ENCODE measurements around the gene ANKS1B.
"Not testable (repeated sequence)": the region's sequence is repeated elsewhere in the genome, so short reads cannot be mapped to it uniquely, and the experiment has no call there.

ANKS1B gene

GRCh38 chr12:99035803-99036202 lies 948.9 kb downstream of the ANKS1B start:
- no peak for DNase-seq

DNA sequence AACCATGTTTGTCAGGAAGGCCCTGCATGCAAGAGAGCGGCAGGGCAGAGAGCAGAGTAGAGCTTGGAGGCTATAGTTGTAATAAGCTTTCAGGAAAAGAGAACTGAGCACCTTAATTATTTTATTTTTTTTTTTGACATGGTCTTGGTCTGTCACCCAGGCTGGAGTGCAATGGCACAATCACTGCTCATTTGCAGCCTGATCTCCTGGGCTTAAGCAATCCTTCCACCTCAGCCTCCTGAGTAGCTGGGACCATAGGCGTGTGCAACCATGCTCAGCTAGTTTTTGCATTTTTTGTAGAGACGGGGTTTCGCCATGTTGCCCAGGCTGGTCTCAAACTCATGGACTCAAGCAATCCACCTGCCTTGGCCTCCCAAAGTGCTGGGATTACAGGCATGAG lies 950.5 kb downstream of the ANKS1B start:
- not testable (repeated sequence) for DNase-seq

GRCh38 chr12:99029511-99030271 lies 955.0 kb downstream of the ANKS1B start:
- DNase-seq, result no peak

DNA sequence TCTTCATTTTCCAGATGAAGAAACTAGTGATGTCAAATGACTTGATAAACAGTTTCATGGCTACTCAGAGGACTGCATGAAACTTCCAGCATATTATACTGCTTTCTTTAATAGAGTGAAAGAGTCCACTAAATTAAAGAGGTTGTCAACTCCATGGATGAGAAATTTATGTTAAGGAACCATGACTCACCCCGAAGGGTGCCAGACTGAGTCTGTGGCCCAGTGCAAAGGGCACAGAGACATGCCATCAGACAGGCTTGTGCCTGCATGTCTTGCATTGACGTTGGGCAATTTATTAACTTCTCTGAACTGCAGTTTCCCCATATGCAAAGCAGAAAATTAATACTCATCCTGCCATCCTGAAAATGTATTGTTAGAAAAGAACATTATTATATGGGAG lies 957.3 kb downstream of the ANKS1B start:
- DNase-seq, result no peak

- DNase-seq, result no peak
Observed at GRCh38 chr12:99027055-99027393, 957.7 kb downstream of the ANKS1B start.

- no peak for DNase-seq
Observed at GRCh38 chr12:99026332-99027054, 958.2 kb downstream of the ANKS1B start.

DNA sequence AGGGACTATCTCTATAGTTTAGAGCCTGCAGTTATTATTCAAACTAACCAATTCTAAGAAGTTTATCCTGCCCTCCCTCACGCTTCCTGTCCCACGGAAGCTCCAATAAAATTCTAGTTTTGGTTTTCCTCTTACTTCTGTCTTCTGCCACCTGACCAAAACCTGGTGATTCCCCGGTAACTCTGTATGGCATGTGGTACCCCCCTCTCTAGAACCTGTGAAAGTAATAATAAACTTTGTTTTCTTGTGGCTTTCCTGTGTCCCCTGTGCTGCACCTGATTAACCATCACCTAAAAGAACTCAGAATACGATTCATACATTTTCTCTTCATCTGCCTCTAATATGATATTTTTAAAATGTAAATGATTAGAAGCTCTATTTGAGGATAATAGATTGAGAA lies 959.9 kb downstream of the ANKS1B start:
- no peak for DNase-seq

DNA sequence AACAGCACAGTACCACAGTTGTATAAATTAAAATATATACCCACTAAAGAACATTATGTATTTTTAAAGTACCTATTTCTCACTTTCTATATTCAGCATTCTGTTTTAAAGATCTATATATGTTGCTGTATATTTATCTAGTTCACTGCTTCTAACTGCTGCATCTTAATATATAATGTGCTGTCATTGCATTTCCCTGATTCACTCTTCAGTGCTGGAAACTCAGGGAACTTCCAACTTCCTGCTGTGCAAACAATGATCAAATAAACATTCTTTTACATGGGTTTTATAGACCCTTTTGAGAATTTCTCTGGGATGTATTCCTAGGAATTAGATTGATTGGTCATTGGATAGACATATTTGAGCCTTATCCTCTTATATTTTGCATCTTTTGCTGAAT lies 960.5 kb downstream of the ANKS1B start:
- no peak for DNase-seq

GRCh38 chr12:99020871-99021270 lies 963.9 kb downstream of the ANKS1B start:
- no peak for DNase-seq

GRCh38 chr12:99019798-99020197 lies 964.9 kb downstream of the ANKS1B start:
- no peak for DNase-seq

GRCh38 chr12:99017971-99018370 lies 966.8 kb downstream of the ANKS1B start:
- no peak for DNase-seq

GRCh38 chr12:99009654-99010296 lies 975.0 kb downstream of the ANKS1B start:
- DNase-seq, result no peak

DNA sequence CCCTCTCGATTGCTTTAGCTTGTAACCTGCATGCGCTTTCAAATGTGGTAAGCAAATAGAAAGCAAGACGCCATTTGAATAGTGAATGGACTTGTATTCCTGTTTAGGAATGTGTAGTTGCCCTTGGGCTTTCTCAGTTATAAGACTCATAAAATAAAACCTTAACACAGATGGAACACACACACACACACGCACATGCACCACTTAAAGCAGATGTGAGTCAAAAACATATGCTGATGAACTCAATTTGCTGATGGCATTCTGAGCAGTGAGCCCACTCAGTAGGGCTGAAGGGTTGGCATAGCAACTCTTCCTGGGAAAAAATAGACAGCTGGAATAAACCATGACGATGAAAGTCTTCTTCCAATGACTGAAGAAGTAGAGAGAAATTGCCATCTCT lies 979.1 kb downstream of the ANKS1B start:
- DNase-seq, result no peak

DNA sequence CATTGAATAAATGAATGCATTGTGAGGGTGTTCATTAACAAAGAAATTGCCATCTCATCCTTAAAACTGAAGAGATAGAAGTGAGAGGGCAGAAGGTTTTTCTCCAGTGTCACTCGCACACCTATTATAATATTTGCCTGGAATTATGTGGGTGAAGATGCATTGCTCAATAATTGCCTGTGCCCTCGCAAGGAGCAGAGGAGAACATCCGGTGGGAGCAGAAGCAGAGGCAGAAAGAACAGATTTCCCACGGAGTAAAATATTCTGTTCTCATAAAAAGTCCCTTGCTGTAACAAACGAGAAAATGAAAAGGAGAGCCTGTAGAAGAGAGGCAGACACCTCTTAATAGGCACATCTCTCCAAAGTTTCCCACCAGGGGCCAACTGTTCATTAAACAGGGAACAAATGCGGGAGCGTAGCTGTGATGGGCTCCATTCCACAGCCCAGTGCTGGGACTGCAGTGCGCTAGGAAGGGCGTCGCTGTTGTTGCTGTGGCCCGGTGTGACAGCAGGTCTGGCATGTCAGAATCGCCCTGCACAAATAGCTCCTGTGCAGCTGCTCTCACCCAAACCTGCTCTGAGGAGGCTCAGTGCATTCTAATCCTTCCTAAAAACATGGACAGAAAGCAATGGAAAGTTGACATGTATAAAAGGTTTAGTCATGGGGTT lies 979.8 kb downstream of the ANKS1B start:
- no peak for DNase-seq

- no peak for DNase-seq
Observed at GRCh38 chr12:99002731-99003130, 982.0 kb downstream of the ANKS1B start.

DNA sequence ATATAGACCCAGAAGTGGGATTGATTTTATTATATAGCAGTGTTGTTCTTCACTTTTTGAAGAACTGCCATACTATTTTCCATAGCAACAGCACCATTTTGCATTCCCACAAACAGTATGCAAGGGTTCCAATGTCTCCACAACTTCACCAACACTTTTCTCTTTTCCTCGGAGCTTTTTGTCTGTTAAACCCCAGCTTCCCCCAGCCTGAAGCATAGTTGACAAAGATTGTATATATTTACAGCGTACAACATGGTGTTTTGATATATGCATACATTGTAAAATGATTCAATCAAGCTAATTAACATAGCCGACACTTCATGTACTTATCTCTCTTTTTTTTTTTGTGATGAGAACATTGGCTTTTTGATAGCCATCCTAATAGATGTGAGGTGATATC lies 982.6 kb downstream of the ANKS1B start:
- DNase-seq, result no peak

DNA sequence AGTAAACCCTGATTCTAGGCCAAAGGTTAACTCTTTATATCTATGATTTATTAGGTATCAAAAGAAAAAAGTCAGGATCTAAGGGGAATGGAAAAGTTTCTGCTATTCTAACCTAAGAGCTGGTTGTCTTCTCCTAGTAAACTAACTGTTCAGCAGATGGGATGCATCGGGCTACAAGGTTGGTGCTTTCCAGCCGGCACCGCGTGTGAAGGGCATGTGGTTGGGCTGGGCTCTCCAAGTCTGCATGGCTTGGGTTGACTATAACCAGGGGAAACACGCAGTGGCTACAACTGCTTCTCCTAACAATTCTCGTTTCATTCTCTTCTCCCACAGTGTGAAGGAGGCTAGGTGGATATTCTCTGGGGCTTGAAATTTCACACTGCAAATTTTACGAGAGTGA lies 985.2 kb downstream of the ANKS1B start:
- no peak for DNase-seq

GRCh38 chr12:98998697-98999299 lies 985.9 kb downstream of the ANKS1B start:
- DNase-seq, result peak; percentile 63

GRCh38 chr12:98997899-98998298 lies 986.8 kb downstream of the ANKS1B start:
- DNase-seq, result no peak

DNA sequence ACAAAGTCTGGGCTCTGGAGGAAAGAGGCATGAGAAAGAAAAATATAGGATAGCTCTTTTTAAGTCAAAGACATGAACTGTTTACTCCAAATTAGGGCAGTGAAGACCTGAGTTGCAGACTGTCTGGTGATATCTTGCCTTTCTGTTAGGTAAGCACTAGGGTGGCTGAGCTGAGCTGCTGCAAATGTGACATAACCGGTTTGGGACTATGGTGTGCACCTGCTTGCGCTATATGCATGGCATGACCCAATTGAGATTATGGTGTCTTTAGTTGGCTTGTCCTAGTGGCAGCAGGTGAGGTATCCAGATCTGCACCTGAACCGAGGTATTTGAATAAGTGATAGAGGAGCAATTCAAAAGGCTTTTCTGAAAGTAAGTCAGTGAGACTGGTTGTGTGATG lies 994.1 kb downstream of the ANKS1B start:
- DNase-seq, result no peak

- no peak for DNase-seq
Observed at GRCh38 chr12:98985156-98985555, 999.6 kb downstream of the ANKS1B start.

DNA sequence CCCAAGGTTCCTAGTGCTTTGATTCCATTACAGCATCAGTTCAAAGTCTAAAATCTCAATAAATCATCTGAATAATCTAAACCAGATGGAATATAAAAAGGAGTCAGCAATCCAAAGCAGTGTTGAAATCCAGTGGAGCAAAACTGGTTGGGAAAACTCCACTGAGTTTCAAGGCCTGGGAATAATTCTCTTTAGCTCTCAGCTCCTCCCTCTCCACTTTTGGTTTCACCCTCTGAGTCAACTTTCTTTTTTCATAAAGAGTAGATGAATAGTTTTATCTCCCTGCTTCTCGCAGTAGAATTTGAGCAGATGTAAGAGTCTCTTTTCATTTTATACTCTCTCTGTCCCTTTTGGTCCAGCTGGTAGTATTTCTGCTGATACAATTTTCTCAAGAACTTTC lies 1001.1 kb downstream of the ANKS1B start:
- no peak for DNase-seq

DNA sequence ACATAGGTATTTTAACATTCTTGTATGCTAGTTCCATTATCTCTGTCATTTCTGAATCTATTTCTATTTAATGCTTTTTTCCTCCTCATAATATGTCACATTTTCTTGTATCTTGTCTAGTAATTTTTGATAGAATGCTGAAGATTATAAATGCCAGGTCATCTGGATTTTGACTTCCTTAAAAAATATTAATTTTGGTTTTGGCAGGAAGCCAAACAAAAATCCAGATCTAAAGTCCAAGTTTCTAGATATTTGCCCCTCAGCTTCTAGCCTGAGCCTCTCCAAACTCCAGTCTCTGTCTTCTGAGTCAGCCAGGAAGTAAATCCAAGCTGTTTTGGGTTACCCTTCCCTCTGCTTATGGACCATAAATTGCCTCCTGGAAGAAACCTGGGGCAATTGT lies 1004.2 kb downstream of the ANKS1B start:
- no peak for DNase-seq

Measured in hematopoietic multipotent progenitor cell treated with erythropoietin and hydrocortisone succinate and interleukin-3 and kit ligand, for 6 days (in vitro differentiated cells).